MM.1S (cell line): Measurements from ENCODE around the gene CYYR1.

Source experiments
- DNase-seq: peaks from one replicate; pipeline ENCODE4 v3.0.0-alpha.2; 2015
- H2AFZ ChIP-seq: fragments of 300-600 bp; sonication (generic); 2 replicates; pipeline ENCODE4 v1.6.0; 2016; ENCODE audit warnings: antibody characterized with exemption, low read length
- H3F3A ChIP-seq: fragments of 300-600 bp; sonication (generic); 2 replicates; pipeline ENCODE4 v1.6.1; 2016; ENCODE audit warnings: mild to moderate bottlenecking, antibody characterized with exemption, low read length, moderate library complexity, mixed read lengths; ENCODE audit not compliant: insufficient read depth
- H3K27ac ChIP-seq: fragments of 300-600 bp; sonication (generic); 2 replicates; pipeline ENCODE4 v1.5.1; 2016; ENCODE audit warnings: mild to moderate bottlenecking, low read length
- H3K27me3 ChIP-seq: fragments of 300-600 bp; sonication (generic); replicated peaks from 2 replicates; pipeline ENCODE4 v1.6.0; 2016; ENCODE audit warnings: low read length; ENCODE audit not compliant: insufficient read depth
- H3K36me3 ChIP-seq: fragments of 300-600 bp; sonication (generic); replicated peaks from 2 replicates; pipeline ENCODE4 v1.6.1; 2016; ENCODE audit warnings: mild to moderate bottlenecking, low read length, mixed read lengths; ENCODE audit not compliant: insufficient read depth
- H3K4me1 ChIP-seq: fragments of 300-600 bp; sonication (generic); 2 replicates; pipeline ENCODE4 v1.6.1; 2016; ENCODE audit warnings: low read length, mixed read lengths
- H3K4me2 ChIP-seq: fragments of 300-600 bp; sonication (generic); 2 replicates; pipeline ENCODE4 v1.6.0; 2016; ENCODE audit warnings: low read depth, low read length
- H3K4me3 ChIP-seq: fragments of 300-600 bp; sonication (generic); 2 replicates; pipeline ENCODE4 v1.5.1; 2016; ENCODE audit warnings: low read length, mixed read lengths
- H3K79me2 ChIP-seq: fragments of 300-600 bp; sonication (generic); 2 replicates; pipeline ENCODE4 v1.6.1; 2016; ENCODE audit warnings: mixed run types, low read length, mixed read lengths
- H3K9ac ChIP-seq: fragments of 300-600 bp; sonication (generic); 2 replicates; pipeline ENCODE4 v1.6.1; 2016; ENCODE audit warnings: low read length, mixed read lengths
- H3K9me2 ChIP-seq: fragments of 300-600 bp; sonication (generic); replicated peaks from 2 replicates; pipeline ENCODE4 v1.6.1; 2016; ENCODE audit warnings: mild to moderate bottlenecking, low read length, mixed read lengths; ENCODE audit not compliant: insufficient read depth
- H3K9me3 ChIP-seq: fragments of 300-600 bp; sonication (generic); replicated peaks from 2 replicates; pipeline ENCODE4 v1.6.1; 2016; ENCODE audit warnings: mild to moderate bottlenecking, low read length, mixed read lengths; ENCODE audit not compliant: insufficient read depth
- H4K20me1 ChIP-seq: fragments of 300-600 bp; sonication (generic); 2 replicates; pipeline ENCODE4 v1.6.1; 2016; ENCODE audit warnings: mild to moderate bottlenecking, low read length, moderate library complexity, mixed read lengths; ENCODE audit not compliant: insufficient read depth
- CTCF ChIP-seq: fragments of 300-600 bp; sonication (generic); IDR thresholded peaks from 2 replicates; pipeline ENCODE4 v1.5.1; 2016; ENCODE audit warnings: antibody characterized with exemption, low read length, mixed read lengths
- EZH2 ChIP-seq: fragments of 300-600 bp; sonication (generic); optimal IDR thresholded peaks from 2 replicates; pipeline ENCODE3; 2017; ENCODE audit warnings: low read depth, mild to moderate bottlenecking, antibody characterized with exemption, low read length, mixed read lengths
- EZH2phosphoT487 ChIP-seq: fragments of 300-600 bp; sonication (generic); IDR thresholded peaks from 2 replicates; pipeline ENCODE4 v1.6.1; 2018; ENCODE audit warnings: antibody characterized with exemption, low read length

Gene CYYR1

GRCh38 chr21:26539566-26539965, 33.5 kb downstream of the CYYR1 start:
- no peaks in the 10 kb centered on the region for H3K9me2 ChIP-seq
- H3K36me3 ChIP-seq: no peaks in the 10 kb centered on the region

GRCh38 chr21:26534517-26534916, 38.6 kb downstream of the CYYR1 start:
- no peaks in the 10 kb centered on the region for H3F3A ChIP-seq
- no peaks in the 10 kb centered on the region for H3K4me1 ChIP-seq
- H3K4me2 ChIP-seq: no peak overlapping the region
- H3K9ac ChIP-seq: no peak overlapping the region
- DNase-seq: no peak
- no peak for TF ChIP-seq EZH2phosphoT487
- TF ChIP-seq EZH2: no peak
- no peak for TF ChIP-seq CTCF
- no peaks in the 10 kb centered on the region for H3K27me3 ChIP-seq
- no peaks in the 10 kb centered on the region for H3K9me2 ChIP-seq
- H3K79me2 ChIP-seq: no peaks in the 10 kb centered on the region
- H3K4me3 ChIP-seq: no peak overlapping the region
- H3K36me3 ChIP-seq: no peaks in the 10 kb centered on the region
- H3K9me3 ChIP-seq: no peaks in the 10 kb centered on the region
- no peak overlapping the region for H3K27ac ChIP-seq
- H2AFZ ChIP-seq: no peak overlapping the region
- no peaks in the 10 kb centered on the region for H4K20me1 ChIP-seq

More at GRCh38 chr21:26539566-26539965, 33.5 kb downstream of the CYYR1 start:
- Histone ChIP-seq H3K4me3 (no peak overlapping the region), H3K4me1 (no peaks in the 10 kb centered on the region), H3K27me3 (no peaks in the 10 kb centered on the region), H3K27ac (no peak overlapping the region), H4K20me1 (no peaks in the 10 kb centered on the region), H3K9me3 (no peaks in the 10 kb centered on the region), H3K4me2 (no peak overlapping the region), H3K9ac (no peak overlapping the region), H3K79me2 (no peaks in the 10 kb centered on the region), H3F3A (no peaks in the 10 kb centered on the region), H2AFZ (no peak overlapping the region)
- TF ChIP-seq CTCF (no peak), EZH2 (no peak), EZH2phosphoT487 (no peak)
- DNase-seq: no peak

GRCh38 chr21:26532208-26532607, 40.9 kb downstream of the CYYR1 start:
- H3K27ac ChIP-seq: no peak overlapping the region
- no peak overlapping the region for H3K4me2 ChIP-seq
- no peaks in the 10 kb centered on the region for H4K20me1 ChIP-seq
- no peaks in the 10 kb centered on the region for H3K36me3 ChIP-seq
- DNase-seq: no peak
- H3K9ac ChIP-seq: no peak overlapping the region
- H3K4me3 ChIP-seq: no peak overlapping the region
- no peaks in the 10 kb centered on the region for H3K79me2 ChIP-seq
- H3K27me3 ChIP-seq: no peaks in the 10 kb centered on the region
- no peaks in the 10 kb centered on the region for H3K4me1 ChIP-seq
- TF ChIP-seq CTCF: no peak
- TF ChIP-seq EZH2: no peak
- no peak for TF ChIP-seq EZH2phosphoT487
- no peak overlapping the region for H2AFZ ChIP-seq
- H3K9me2 ChIP-seq: no peaks in the 10 kb centered on the region
- H3K9me3 ChIP-seq: no peaks in the 10 kb centered on the region
- no peaks in the 10 kb centered on the region for H3F3A ChIP-seq

GRCh38 chr21:26529526-26529925, 43.6 kb downstream of the CYYR1 start:
- H3K36me3 ChIP-seq: no peaks in the 10 kb centered on the region
- DNase-seq: no peak

More at GRCh38 chr21:26529526-26529925, 43.6 kb downstream of the CYYR1 start:
- H3K27ac ChIP-seq: no peak overlapping the region
- H3K9me3 ChIP-seq: no peaks in the 10 kb centered on the region
- H3K79me2 ChIP-seq: no peaks in the 10 kb centered on the region
- H3K4me1 ChIP-seq: no peaks in the 10 kb centered on the region
- no peaks in the 10 kb centered on the region for H3K9me2 ChIP-seq
- no peak for TF ChIP-seq EZH2
- TF ChIP-seq EZH2phosphoT487: no peak
- TF ChIP-seq CTCF: no peak
- H3K9ac ChIP-seq: no peak overlapping the region
- H3K27me3 ChIP-seq: no peaks in the 10 kb centered on the region
- no peaks in the 10 kb centered on the region for H4K20me1 ChIP-seq
- no peaks in the 10 kb centered on the region for H3F3A ChIP-seq
- H3K4me3 ChIP-seq: no peak overlapping the region
- no peak overlapping the region for H2AFZ ChIP-seq
- no peak overlapping the region for H3K4me2 ChIP-seq
